ENCODE measurements around the gene INO80D.
"Not testable (repeated sequence)": the region's sequence is repeated elsewhere in the genome, so short reads cannot be mapped to it uniquely, and the experiment has no call there.

INO80D gene

GRCh38 chr2:206085742-206086445, at the start of gene INO80D:
Gene INO80D, minus strand, starts transcription at chr2:206086174. Its CDS starts 23,158 bp downstream, at chr2:206063016.
- no peaks in the 10 kb centered on the region for H3K27me3 ChIP-seq
- peak within 1 kb of the TSS; percentile 89 for H3K4me2 ChIP-seq
- H3K4me3 ChIP-seq, result peak within 1 kb of the TSS; percentile 80
- no peaks in the 10 kb centered on the region for H3K9me3 ChIP-seq
- H3K36me3 ChIP-seq, result peaks cover 9% of the 10 kb centered on the region
- peak within 1 kb of the TSS; percentile 100 for H3K27ac ChIP-seq
- H3K9ac ChIP-seq, result peak within 1 kb of the TSS; percentile 100
- peaks cover 38% of the 10 kb centered on the region for H3K4me1 ChIP-seq
- TF ChIP-seq Cebpa-rat (IDR thresholded peaks at IDR 0.05), result no peak
- H4K20me1 ChIP-seq, result peaks cover 24% of the 10 kb centered on the region; the same call in 1 of the 2 replicates

- H4K20me1 ChIP-seq, result no peaks in the 10 kb centered on the region
- H3K4me1 ChIP-seq, result no peaks in the 10 kb centered on the region
- no peak for TF ChIP-seq Cebpa-rat (IDR thresholded peaks at IDR 0.05)
- H3K27me3 ChIP-seq, result no peaks in the 10 kb centered on the region
- no peak overlapping the region for H3K4me3 ChIP-seq
- H3K9me3 ChIP-seq, result no peaks in the 10 kb centered on the region
- no peak overlapping the region for H3K27ac ChIP-seq
- no peak overlapping the region for H3K4me2 ChIP-seq
- no peak overlapping the region for H3K9ac ChIP-seq
- H3K36me3 ChIP-seq, result peaks cover 93% of the 10 kb centered on the region
Measured at GRCh38 chr2:206127656-206128055, 41.7 kb upstream of the INO80D start.

GRCh38 chr2:206125901-206126300, 39.9 kb upstream of the INO80D start:
- H3K36me3 ChIP-seq, result peaks cover 96% of the 10 kb centered on the region
- H3K27ac ChIP-seq, result no peak overlapping the region
- H3K4me1 ChIP-seq, result no peaks in the 10 kb centered on the region
- H3K4me2 ChIP-seq, result no peak overlapping the region
- H3K27me3 ChIP-seq, result no peaks in the 10 kb centered on the region
- H3K9ac ChIP-seq, result no peak overlapping the region
- H3K9me3 ChIP-seq, result peaks cover 7% of the 10 kb centered on the region; the same call in 1 of the 2 replicates
- H3K4me3 ChIP-seq, result no peak overlapping the region
- no peaks in the 10 kb centered on the region for H4K20me1 ChIP-seq
- no peak for TF ChIP-seq Cebpa-rat (IDR thresholded peaks at IDR 0.05)

- H3K27ac ChIP-seq, H3K9ac ChIP-seq, H3K4me2 ChIP-seq, H4K20me1 ChIP-seq, H3K27me3 ChIP-seq, H3K4me1 ChIP-seq, H3K4me3 ChIP-seq: not testable (repeated sequence)
- Histone ChIP-seq H3K9me3 (peaks cover 11% of the 10 kb centered on the region; the same call in 1 of the 2 replicates), H3K36me3 (peaks cover 94% of the 10 kb centered on the region)
Measured at GRCh38 chr2:206122569-206122968, 36.6 kb upstream of the INO80D start.

- Histone ChIP-seq H4K20me1 (no peaks in the 10 kb centered on the region), H3K4me3 (no peak overlapping the region), H3K4me1 (no peaks in the 10 kb centered on the region), H3K27me3 (no peaks in the 10 kb centered on the region), H3K36me3 (peaks cover 74% of the 10 kb centered on the region), H3K9ac (no peak overlapping the region), H3K27ac (no peak overlapping the region), H3K4me2 (no peak overlapping the region), H3K9me3 (peaks cover 6% of the 10 kb centered on the region; the same call in 1 of the 2 replicates)
- TF ChIP-seq Cebpa-rat (IDR thresholded peaks at IDR 0.05), result no peak
Measured at GRCh38 chr2:206116278-206116677, 30.3 kb upstream of the INO80D start.

GRCh38 chr2:206115026-206115578, 29.1 kb upstream of the INO80D start:
- Histone ChIP-seq H3K9ac (no peak overlapping the region), H4K20me1 (no peaks in the 10 kb centered on the region), H3K36me3 (peaks cover 62% of the 10 kb centered on the region), H3K27me3 (no peaks in the 10 kb centered on the region), H3K4me2 (no peak overlapping the region), H3K4me1 (no peaks in the 10 kb centered on the region), H3K4me3 (no peak overlapping the region), H3K27ac (no peak overlapping the region), H3K9me3 (no peaks in the 10 kb centered on the region)
- no peak for TF ChIP-seq Cebpa-rat (IDR thresholded peaks at IDR 0.05)

GRCh38 chr2:206112846-206113547, 27.0 kb upstream of the INO80D start:
- Histone ChIP-seq H3K4me2 (no peak overlapping the region), H3K36me3 (peaks cover 43% of the 10 kb centered on the region), H3K27ac (no peak overlapping the region), H4K20me1 (no peaks in the 10 kb centered on the region), H3K4me3 (no peak overlapping the region), H3K9ac (no peak overlapping the region), H3K4me1 (peaks cover 6% of the 10 kb centered on the region), H3K27me3 (no peaks in the 10 kb centered on the region), H3K9me3 (no peaks in the 10 kb centered on the region)
- no peak for TF ChIP-seq Cebpa-rat (IDR thresholded peaks at IDR 0.05)

- H3K27ac ChIP-seq, result no peak overlapping the region
- H4K20me1 ChIP-seq, result no peaks in the 10 kb centered on the region
- no peak for TF ChIP-seq Cebpa-rat (IDR thresholded peaks at IDR 0.05)
- H3K4me1 ChIP-seq, result peaks cover 6% of the 10 kb centered on the region
- H3K4me2 ChIP-seq, result no peak overlapping the region
- no peak overlapping the region for H3K9ac ChIP-seq
- H3K9me3 ChIP-seq, result no peaks in the 10 kb centered on the region
- no peaks in the 10 kb centered on the region for H3K27me3 ChIP-seq
- no peak overlapping the region for H3K4me3 ChIP-seq
- H3K36me3 ChIP-seq, result peaks cover 37% of the 10 kb centered on the region
Measured at GRCh38 chr2:206112108-206112507, 26.1 kb upstream of the INO80D start.

GRCh38 chr2:206108713-206109112, 22.7 kb upstream of the INO80D start:
- Histone ChIP-seq H3K4me3 (no peak overlapping the region), H3K4me1 (peaks cover 6% of the 10 kb centered on the region), H3K27me3 (no peaks in the 10 kb centered on the region), H3K4me2 (peak overlapping the region; percentile 14; the same call in 1 of the 2 replicates), H3K27ac (no peak overlapping the region), H4K20me1 (no peaks in the 10 kb centered on the region), H3K9me3 (no peaks in the 10 kb centered on the region), H3K36me3 (peaks cover 17% of the 10 kb centered on the region; the same call in 1 of the 2 replicates), H3K9ac (no peak overlapping the region)
- no peak for TF ChIP-seq Cebpa-rat (IDR thresholded peaks at IDR 0.05)

- Histone ChIP-seq H3K4me3 (no peak overlapping the region), H3K4me1 (peaks cover 6% of the 10 kb centered on the region), H3K9me3 (no peaks in the 10 kb centered on the region), H3K9ac (no peak overlapping the region), H3K27me3 (no peaks in the 10 kb centered on the region), H3K27ac (no peak overlapping the region), H3K36me3 (peaks cover 4% of the 10 kb centered on the region; the same call in 1 of the 2 replicates), H3K4me2 (no peak overlapping the region), H4K20me1 (no peaks in the 10 kb centered on the region)
- TF ChIP-seq Cebpa-rat (IDR thresholded peaks at IDR 0.05), result no peak
Measured at GRCh38 chr2:206105541-206105940, 19.6 kb upstream of the INO80D start.
